HG02588 (cell line): ENCODE measurements around the gene SND1.

ENCODE experiments used
- ATAC-seq: cut with Tn5 transposase; IDR thresholded peaks from one replicate; pipeline ENCODE4 v1.9.1; 2021; ENCODE audit warnings: mild to moderate bottlenecking, moderate library complexity; ENCODE audit not compliant: unreplicated experiment

The SND1 gene

GRCh38 chr7:128053991-128054390 is 402.0 kb downstream of the SND1 start:
- ATAC-seq = no peak

- no peak for ATAC-seq
Observed at GRCh38 chr7:128054511-128054910, 402.5 kb downstream of the SND1 start.

GRCh38 chr7:128055637-128056036 is 403.6 kb downstream of the SND1 start:
- ATAC-seq = no peak

GRCh38 chr7:128056901-128057300 is 404.9 kb downstream of the SND1 start:
- no peak for ATAC-seq

GRCh38 chr7:128057909-128058308 is 405.9 kb downstream of the SND1 start:
- no peak for ATAC-seq

GRCh38 chr7:128059143-128059988 is 407.4 kb downstream of the SND1 start:
- ATAC-seq = no peak

- no peak for ATAC-seq
Observed at GRCh38 chr7:128060018-128060417, 408.0 kb downstream of the SND1 start.

- ATAC-seq = no peak
Observed at GRCh38 chr7:128063088-128063487, 411.1 kb downstream of the SND1 start.

- no peak for ATAC-seq
Observed at GRCh38 chr7:128065872-128066271, 413.9 kb downstream of the SND1 start.

GRCh38 chr7:128066395-128066794 is 414.4 kb downstream of the SND1 start:
- no peak for ATAC-seq

- ATAC-seq = no peak
Observed at GRCh38 chr7:128066858-128067257, 414.9 kb downstream of the SND1 start.

GRCh38 chr7:128067983-128068382 is 416.0 kb downstream of the SND1 start:
- ATAC-seq = no peak

GRCh38 chr7:128068785-128069184 is 416.8 kb downstream of the SND1 start:
- no peak for ATAC-seq

GRCh38 chr7:128069373-128070364 is 417.7 kb downstream of the SND1 start:
- ATAC-seq = no peak

- no peak for ATAC-seq
Observed at GRCh38 chr7:128071376-128071775, 419.4 kb downstream of the SND1 start.

GRCh38 chr7:128071801-128072200 is 419.8 kb downstream of the SND1 start:
- ATAC-seq = no peak

GRCh38 chr7:128073671-128074310 is 421.8 kb downstream of the SND1 start:
- no peak for ATAC-seq

GRCh38 chr7:128074336-128074735 is 422.3 kb downstream of the SND1 start:
- no peak for ATAC-seq

GRCh38 chr7:128074736-128075135 is 422.7 kb downstream of the SND1 start:
- ATAC-seq = no peak

- no peak for ATAC-seq
Observed at GRCh38 chr7:128075242-128076095, 423.5 kb downstream of the SND1 start.
